ENCODE measurements around the gene EFCAB14. TPM values are rescaled to one million over a fixed set of nuclear protein-coding genes. Genes with fewer than 3 reads are reported as not detected.
A peak's percentile ranks its signal among the peaks of the same experiment; 100 is the strongest.

Gene EFCAB14
- polyA plus RNA-seq, 1 donor (not counting 4 experiments of a cell fraction or from before 2014, with no cell fraction given): 61.8 TPM

DNA sequence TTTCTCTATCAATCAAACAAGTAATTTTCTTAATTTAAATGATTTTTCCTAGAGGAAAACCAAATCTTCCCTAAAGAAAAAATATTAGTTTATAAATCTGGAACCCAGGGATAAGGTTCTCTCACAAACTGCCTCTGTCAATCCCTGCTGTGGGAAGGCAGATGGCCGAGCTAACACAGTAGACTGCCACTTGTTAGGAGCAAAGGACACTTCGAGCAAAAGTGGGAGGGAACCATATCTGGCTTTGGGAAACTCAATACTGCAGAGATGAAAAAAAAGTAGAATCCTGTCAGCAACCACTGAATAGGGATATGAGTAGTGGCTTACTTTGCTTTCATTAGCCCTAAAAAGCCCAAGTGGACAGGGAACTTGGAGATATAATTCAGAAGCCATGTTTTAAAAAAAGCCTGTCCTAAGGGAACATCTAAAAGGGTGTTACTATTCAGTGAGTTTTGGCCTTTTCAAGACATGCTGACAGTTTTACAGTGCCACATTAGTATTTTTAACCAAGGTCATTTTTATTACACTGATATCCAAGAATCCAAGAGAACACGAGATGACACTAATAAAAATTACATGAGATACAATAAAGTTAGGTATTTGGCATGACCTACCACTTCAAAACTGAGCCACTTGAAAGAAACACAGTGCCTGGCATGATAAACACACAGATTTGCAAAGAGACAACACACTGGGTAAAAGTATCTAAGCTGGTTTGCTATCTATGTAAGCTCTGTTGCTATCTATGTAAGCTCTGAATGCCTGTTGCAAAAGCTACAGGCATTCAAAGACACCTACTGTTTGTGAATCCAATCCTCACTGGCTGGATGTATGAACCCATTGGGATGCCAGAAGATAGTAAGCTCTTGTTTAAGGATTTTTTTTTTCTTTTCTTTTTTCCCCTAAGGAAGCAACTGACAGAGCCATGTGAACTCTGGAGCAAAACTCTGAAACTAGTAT, 25.8 kb downstream of the EFCAB14 start:
- Histone ChIP-seq H4K20me1 (ENCODE audit: control insufficient read depth, extremely low read depth, insufficient read depth, low read length) (peaks cover 3% of the 10 kb centered on the region), H3K4me1 (ENCODE audit: control insufficient read depth, extremely low read depth, insufficient read depth, low read length) (no peaks in the 10 kb centered on the region), H3K4me3 (ENCODE audit: control insufficient read depth in 2 of 3, extremely low read depth in 1 of 3, insufficient read depth in 2 of 3, low read depth in 1 of 3, low read length in 3 of 3) (no peak overlapping the region), H2AFZ (ENCODE audit: control insufficient read depth, low read length) (no peak overlapping the region), H3K27me3 (ENCODE audit: control insufficient read depth, extremely low read depth, insufficient read depth, low read length) (no peaks in the 10 kb centered on the region), H3K9me3 (ENCODE audit: control insufficient read depth, low read depth, low read length) (no peaks in the 10 kb centered on the region), H3K36me3 (ENCODE audit: control insufficient read depth in 2 of 2, extremely low read depth in 1 of 2, insufficient read depth in 2 of 2, low read length in 2 of 2) (peaks cover 30 to 33% of the 10 kb centered on the region in 2 experiments), H3K9me1 (ENCODE audit: control insufficient read depth, extremely low read depth, insufficient read depth, low read length) (no peaks in the 10 kb centered on the region), H3K4me2 (ENCODE audit: control insufficient read depth, extremely low read depth, insufficient read depth, low read depth, low read length) (no peak overlapping the region), H3K79me2 (ENCODE audit: control insufficient read depth, insufficient read depth, low read length) (no peaks in the 10 kb centered on the region), H3K9ac (ENCODE audit: control insufficient read depth, extremely low read depth, insufficient read depth, low read length) (no peak overlapping the region), H3K27ac (ENCODE audit: control insufficient read depth, insufficient read depth, low read length) (no peak overlapping the region)
- DNase-seq (ENCODE audit: low read depth, low spot score): no peak
- no peak for FAIRE-seq
- no peak for TF ChIP-seq EZH2 (IDR thresholded peaks at IDR 0.05; ENCODE audit: low read length)
- TF ChIP-seq, protein P1, sequence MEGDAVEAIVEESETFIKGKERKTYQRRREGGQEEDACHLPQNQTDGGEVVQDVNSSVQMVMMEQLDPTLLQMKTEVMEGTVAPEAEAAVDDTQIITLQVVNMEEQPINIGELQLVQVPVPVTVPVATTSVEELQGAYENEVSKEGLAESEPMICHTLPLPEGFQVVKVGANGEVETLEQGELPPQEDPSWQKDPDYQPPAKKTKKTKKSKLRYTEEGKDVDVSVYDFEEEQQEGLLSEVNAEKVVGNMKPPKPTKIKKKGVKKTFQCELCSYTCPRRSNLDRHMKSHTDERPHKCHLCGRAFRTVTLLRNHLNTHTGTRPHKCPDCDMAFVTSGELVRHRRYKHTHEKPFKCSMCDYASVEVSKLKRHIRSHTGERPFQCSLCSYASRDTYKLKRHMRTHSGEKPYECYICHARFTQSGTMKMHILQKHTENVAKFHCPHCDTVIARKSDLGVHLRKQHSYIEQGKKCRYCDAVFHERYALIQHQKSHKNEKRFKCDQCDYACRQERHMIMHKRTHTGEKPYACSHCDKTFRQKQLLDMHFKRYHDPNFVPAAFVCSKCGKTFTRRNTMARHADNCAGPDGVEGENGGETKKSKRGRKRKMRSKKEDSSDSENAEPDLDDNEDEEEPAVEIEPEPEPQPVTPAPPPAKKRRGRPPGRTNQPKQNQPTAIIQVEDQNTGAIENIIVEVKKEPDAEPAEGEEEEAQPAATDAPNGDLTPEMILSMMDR (optimal IDR thresholded peaks at IDR 0.05 in 1 of 3, IDR thresholded peaks at IDR 0.05 in 1 of 3, conservative IDR thresholded peaks at IDR 0.05 in 1 of 3; ENCODE audit: extremely low read depth in 1 of 3, insufficient read depth in 2 of 3, low read length in 3 of 3): no peak
- dilution Hi-C loops (cut with MboI; ENCODE audit: extremely low pct_ligation_motif_present, low sequenced_read_pairs): no loop called here

DNA sequence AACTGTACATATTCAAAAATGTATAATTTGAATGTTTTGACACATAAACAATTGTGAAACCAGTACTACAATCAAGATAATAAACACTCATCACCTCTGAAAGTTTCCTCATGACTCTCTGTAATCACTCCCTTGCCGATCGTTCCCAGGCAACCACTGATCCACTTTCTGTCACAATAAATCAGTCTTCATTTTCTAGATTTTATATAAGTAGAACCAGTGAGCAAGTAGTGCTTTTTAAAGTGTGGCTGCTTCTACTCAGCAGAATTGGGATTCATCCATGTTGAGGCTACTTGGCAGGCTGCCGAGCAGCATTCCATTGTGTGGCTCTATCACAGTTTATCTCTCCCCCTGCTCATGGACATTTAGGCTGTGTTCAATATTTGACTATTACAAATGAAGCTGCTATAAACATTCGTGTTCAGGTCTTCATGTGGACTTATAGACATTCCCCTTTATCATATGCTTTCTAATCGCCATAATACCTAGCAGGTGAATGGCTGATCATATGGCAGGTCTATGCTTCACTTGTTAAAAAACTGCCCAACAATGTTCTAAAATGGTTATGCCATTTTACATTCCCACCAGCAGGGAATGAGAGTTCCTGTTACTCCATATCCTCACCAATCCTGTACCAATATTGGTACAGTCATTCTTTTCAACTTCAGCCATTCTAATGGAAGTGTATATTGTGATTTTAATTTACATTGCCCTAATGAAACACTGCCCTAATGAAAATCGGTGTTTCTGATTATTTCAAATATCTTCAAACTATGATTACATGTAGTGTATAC, 26.7 kb downstream of the EFCAB14 start:
- no peak for TF ChIP-seq EZH2 (IDR thresholded peaks at IDR 0.05; ENCODE audit: low read length)
- TF ChIP-seq, protein P1 (optimal IDR thresholded peaks at IDR 0.05 in 1 of 3, IDR thresholded peaks at IDR 0.05 in 1 of 3, conservative IDR thresholded peaks at IDR 0.05 in 1 of 3; ENCODE audit: extremely low read depth in 1 of 3, insufficient read depth in 2 of 3, low read length in 3 of 3): peak in 1 of 3 experiments; percentile 12
- peaks cover 27 to 33% of the 10 kb centered on the region in 2 experiments for H3K36me3 ChIP-seq (ENCODE audit: control insufficient read depth in 2 of 2, extremely low read depth in 1 of 2, insufficient read depth in 2 of 2, low read length in 2 of 2)
- no peak overlapping the region for H3K4me2 ChIP-seq (ENCODE audit: control insufficient read depth, extremely low read depth, insufficient read depth, low read depth, low read length)
- no peaks in the 10 kb centered on the region for H3K4me1 ChIP-seq (ENCODE audit: control insufficient read depth, extremely low read depth, insufficient read depth, low read length)
- FAIRE-seq (no peak), DNase-seq (ENCODE audit: low read depth, low spot score) (no peak)
- no peak overlapping the region for H3K9ac ChIP-seq (ENCODE audit: control insufficient read depth, extremely low read depth, insufficient read depth, low read length)
- H4K20me1 ChIP-seq (ENCODE audit: control insufficient read depth, extremely low read depth, insufficient read depth, low read length): peaks cover 3% of the 10 kb centered on the region
- H3K9me3 ChIP-seq (ENCODE audit: control insufficient read depth, low read depth, low read length): no peaks in the 10 kb centered on the region
- H3K79me2 ChIP-seq (ENCODE audit: control insufficient read depth, insufficient read depth, low read length): no peaks in the 10 kb centered on the region
- no peaks in the 10 kb centered on the region for H3K27me3 ChIP-seq (ENCODE audit: control insufficient read depth, extremely low read depth, insufficient read depth, low read length)
- dilution Hi-C loops (cut with MboI; ENCODE audit: extremely low pct_ligation_motif_present, low sequenced_read_pairs): no loop called here
- H3K27ac ChIP-seq (ENCODE audit: control insufficient read depth, insufficient read depth, low read length): no peak overlapping the region
- no peak overlapping the region for H2AFZ ChIP-seq (ENCODE audit: control insufficient read depth, low read length)
- H3K9me1 ChIP-seq (ENCODE audit: control insufficient read depth, extremely low read depth, insufficient read depth, low read length): no peaks in the 10 kb centered on the region
- no peak overlapping the region for H3K4me3 ChIP-seq (ENCODE audit: control insufficient read depth in 2 of 3, extremely low read depth in 1 of 3, insufficient read depth in 2 of 3, low read depth in 1 of 3, low read length in 3 of 3)

All from keratinocyte (primary cell).